HG03280 (cell line): ENCODE results near the gene NOVA2.
"Not testable (repeated sequence)": the region's sequence is repeated elsewhere in the genome, so short reads cannot be mapped to it uniquely, and the experiment has no call there.

ENCODE experiments used
- ATAC-seq: cut with Tn5 transposase; IDR thresholded peaks from one replicate; pipeline ENCODE4 v1.9.1; 2021; ENCODE audit warnings: mild to moderate bottlenecking, moderate library complexity; ENCODE audit not compliant: unreplicated experiment

The NOVA2 gene

DNA sequence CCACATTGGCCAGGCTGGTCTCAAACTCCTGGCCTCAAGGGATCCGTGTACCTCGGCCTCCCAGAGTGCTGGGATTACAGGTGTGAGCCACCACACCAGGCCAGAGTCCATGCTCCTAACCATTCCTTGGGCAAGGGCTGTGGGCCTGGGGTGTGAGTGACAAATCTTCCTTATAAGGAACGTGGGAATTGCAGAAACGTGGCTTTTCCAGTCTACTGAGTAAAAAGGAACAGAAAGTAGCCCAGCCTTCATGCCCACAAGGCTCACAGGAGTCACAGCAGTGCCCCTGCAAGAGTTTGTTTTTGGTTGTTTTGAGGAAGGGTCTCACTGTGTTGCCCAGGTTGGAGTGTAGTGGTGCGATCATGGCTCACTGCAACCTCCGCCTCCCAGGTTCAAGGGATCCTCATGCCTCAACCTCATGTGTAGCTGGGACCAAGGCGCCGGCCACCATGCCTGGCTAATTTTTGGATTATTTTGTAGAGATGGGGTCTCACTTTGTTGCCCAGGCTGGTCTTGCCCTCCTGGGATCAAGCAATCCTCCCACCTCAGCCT is 76.3 kb downstream of the NOVA2 start:
- ATAC-seq = no peak

DNA sequence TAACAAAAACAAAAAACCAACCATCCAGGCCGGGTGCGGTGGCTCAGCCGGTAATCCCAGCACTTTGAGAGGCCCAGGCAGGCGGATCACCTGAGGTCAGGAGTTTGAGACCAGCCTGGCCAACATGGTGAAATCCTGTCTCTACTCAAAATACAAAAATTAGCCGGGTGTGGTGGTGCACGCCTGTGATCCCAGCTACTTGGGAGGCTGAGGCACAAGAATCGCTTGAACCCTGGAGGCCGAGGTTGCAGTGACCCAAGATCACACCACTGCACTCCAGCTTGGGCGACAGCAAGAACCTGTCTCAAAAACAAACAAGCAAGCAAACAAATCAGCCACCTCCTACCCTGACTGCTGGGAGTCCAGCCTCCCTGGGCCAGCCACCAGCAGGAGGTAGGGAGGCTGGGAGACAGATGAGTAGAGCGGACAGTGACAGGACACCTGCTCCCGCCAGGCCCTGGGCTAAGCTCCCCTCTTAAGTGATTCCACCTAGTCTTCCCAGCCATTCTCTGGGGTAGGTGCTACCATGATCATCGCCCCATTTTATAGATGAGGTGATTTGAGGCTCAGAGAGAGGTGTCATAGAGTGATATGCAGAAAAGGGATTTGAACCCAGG is 77.6 kb downstream of the NOVA2 start:
- ATAC-seq = not testable (repeated sequence)

DNA sequence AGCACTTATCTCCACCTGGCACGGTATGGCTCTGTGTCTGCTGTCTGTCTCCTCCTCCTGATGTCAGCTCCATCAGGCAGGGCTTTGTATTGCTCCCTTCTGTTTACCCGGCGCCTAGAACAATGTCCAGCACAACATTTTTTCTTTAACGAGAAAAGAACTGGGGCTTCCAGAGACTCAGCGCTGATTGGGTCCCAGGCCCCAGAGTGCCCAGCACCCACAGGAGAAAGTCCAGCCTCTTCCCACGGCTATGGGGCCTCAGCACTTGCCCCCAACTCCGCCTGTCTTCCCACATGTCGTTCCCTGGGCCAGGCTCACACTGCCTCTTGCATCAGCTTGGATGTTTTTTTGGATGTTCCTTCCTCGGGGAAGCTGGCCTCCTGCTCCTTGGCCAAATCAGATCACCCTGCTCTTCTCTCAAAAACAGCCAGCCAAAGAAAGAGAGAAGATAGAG is 78.1 kb downstream of the NOVA2 start:
- ATAC-seq = no peak

DNA sequence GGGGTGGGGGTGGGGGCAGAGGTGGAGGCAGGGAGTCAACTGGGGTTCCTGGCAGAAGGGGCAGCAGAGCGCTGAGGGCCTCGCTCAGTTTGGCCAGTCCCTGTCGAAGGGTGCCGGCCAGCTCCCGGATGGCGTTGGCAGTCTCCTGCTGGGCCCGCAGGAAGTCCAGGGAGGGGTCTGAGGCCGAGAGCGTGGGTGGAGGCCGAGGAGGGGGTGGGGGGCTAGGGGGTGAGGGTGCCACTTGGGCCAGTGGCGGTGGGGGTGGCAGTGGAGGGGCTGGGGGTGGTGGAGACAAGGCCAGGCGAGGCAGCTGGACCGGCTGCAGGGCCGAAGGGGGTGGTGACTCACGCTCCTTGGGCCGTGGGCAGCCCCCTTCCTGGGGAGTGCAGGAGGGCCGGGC is 82.8 kb downstream of the NOVA2 start:
- ATAC-seq = no peak

DNA sequence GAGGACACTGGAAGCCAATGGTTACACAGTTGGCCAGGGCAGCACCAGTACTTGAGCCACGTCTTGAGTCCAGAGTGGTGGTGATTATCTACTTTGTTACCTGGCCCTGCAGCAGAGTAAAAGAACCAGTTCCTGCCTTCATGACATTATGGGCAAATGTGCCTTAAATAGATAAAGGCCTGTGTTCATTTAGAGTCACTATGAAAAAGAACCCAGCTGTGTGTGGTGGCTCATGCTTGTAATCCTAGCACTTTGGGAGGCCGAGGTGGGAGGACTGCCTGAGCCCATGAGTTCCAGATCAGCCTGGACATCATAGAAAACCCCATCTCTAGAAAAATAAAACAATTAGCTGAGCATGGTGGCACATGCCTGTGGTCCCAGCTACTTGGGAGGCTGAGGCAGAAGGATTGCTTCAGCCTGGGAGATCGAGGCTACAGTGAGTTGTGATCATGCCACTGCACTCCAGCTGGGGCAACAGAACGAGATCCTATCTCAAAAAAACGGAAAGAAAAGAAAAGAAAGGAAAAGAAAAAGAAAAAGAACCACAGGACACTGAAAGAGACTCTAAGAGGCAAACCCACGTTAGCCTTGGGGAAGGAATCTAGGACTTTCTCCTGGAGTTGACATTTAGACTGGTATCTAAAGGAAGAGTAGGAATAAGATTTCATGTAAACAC is 84.3 kb downstream of the NOVA2 start:
- no peak for ATAC-seq

DNA sequence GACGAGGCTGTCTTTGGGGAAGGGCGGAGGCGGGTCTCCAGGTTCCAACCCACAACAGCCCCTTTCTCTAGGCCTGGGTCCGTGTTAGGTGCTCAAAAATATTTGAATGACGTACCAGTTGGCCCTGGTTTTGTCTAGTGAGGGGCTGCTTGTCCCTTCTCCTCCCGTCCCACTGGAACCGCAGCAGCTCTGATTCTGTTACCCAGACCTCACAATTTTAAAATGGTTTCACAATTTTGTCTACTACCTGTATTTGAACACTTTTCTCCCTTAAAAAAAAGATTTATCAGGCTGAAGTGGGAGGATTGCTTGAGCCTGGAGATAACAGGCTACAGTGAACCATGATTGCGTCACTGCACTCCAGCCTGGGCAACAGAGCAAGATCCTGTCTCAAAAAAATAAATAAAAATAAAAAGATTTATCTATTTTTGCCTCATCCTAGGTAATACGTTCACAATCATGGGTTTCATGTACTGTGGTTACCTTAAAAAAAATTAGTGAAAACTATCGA is 86.4 kb downstream of the NOVA2 start:
- ATAC-seq = no peak

DNA sequence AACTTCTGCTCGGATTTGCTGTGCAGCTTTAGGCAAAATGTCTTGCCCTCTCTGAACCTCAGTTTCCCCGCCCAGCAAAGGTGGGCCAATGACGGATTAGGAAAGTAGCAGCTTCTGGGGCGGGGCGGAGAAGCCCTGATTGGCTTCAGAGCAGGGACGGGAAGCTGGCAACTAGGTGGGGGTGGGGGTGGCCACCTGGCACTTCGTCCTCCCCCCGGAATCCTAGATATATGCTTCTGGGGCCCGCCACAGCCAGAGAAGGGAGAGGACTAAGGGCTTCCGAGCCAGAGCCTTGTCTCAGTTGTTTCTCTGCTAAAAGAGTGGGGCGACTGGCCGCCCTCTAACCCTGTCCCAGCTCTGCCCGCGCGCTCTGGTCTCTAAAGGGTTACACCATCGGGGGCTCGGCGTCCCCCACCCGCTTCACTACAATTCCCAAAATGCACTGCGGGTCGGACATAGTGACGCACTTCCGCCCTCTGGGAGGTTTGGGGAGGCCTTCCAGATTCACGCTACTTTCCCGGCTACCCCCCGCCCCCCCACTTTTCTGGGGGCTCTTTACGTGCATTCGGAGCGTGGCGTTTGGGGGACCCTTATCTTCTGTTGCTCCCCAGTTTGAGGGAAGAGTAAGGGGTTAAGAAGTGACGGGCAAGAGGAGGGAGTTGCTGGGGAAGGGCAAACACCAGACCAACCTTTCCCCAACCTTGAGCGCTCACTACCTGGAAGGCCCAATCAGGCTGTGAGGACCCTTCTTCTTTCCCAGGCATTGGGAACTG is 87.1 kb downstream of the NOVA2 start:
- ATAC-seq = peak; percentile 49

DNA sequence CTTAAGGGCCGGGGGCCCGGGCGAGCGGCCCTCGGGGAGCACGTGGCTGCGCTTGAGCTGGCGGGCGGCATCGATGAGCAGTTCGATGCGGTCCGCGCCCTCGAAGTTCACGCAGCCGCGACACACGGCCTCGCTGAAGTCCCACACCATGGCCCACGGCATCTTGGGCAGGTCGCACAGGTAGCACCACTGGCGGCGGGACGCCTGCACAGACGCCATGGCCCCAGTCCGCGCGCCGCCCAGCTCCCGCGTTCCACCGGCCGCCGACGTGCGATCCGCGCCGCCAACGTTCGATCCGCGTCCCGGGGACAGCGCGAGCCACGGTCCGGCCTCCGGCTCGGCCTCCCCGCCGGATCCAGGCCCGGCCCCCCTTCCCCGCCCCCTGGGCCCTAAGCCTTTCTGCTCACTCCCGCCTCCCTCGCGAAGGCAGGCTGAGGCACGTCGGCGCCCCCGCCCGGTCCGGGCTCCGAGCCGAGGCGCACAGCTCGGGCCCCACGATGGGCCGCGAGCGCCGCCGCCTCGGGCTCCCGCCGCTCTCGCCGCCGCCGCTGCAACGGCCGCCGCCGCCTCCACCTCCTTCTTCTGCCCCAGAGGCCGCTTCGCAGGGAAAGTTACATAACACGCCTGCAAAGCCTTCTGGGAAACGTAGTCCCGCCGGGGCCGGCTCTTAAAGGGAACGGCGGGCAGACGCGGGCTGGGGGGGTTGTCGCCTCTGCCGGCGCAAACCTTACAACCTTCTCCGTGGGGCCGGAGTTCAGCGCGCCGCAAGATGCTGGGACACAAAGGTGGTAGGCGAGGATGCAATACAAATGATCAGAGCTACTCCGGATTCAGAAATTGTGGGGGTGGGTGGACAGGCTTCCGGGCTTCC is 87.9 kb downstream of the NOVA2 start, which contains the start of gene IRF2BP1:
TSS of gene IRF2BP1 (minus strand) at position 586 of the 871 bp plus-strand sequence. CDS start at position 219, 367 bp downstream.
- ATAC-seq = peak; percentile 50

DNA sequence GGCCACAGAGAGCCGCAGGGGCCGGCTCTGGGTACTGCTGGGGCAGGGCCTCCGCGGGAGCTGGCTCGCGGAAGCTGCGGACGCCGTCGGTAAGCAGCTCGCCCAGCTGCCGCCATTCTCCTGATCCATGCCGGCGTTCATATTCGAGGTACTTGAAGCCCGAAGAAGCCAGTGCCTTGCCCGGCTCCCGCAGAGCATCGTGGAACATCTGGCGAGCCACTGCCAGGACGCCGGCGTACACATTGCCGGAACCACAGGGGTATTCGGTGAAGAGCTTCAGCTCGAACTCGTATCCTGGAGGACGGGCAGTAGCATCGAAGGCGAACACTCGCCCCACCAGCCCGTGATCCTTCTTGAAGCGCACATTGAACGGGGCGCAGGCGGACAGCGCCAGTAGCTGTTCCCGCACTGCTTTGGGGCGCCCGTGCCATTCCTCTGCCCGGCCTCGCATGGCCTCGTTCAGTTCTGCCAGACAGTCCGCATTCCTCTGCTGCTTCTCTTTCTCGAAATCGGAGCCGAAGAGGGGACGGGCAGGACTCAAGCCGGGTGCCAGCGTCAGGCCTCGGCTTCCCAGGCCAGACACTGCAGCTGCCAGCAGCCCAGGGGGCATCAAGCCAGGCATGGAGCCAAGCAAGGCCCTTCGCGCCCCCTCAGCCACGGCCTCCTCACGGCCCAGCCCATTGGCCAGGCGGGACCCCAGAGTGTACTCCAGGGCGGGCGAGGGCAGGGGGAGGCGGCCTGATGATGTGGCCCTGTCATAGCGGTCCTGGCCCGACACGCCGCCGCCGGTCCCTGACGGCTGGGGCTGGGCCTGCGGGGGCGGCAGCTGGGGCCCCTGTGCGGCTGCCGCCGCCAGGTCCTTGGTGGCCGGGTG is 88.7 kb downstream of the NOVA2 start:
- ATAC-seq = no peak

DNA sequence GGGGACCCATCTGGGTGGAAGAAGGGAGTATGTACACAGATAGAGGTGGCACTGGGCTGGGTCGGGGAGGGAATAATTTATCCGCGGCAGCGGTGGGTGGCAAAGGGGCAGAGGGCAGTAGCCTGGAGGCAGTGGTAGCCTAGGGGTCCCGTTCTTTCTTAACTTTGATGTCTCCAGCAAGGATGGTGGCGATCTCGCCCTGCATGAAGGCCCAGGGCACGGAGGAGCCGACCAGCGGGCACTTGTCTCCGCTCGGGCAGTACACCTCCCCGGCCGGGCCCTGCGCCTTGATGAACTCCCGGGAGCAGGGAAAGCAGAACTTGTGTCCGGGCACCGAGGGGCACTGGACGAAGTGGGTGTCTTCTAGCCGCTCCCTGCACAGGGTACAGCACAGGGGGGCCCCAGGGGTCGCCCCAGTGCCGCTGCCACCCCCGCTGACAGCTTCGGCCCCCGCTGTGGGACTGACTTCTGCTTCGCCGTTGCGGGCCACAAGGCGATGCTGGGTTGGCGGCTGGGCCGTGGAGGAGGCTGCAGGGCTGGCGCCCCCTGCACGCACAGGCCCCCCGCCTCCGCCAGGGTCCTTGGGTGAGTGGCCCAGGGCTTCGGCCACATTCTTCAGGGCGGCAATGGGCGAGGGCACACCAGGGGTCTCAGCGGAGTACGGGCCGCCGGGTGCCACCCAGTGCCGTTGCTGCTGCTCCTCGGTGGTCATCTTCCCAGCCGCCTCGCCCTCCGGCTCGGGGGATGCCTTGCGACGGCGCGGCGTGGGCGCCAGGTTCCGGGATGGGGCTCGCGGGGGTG is 89.6 kb downstream of the NOVA2 start:
- ATAC-seq = no peak
